Renal cortex interstitium (tissue), 15 donors: ENCODE measurements around the gene MAP2K3. TPM values are rescaled to one million over a fixed set of nuclear protein-coding genes. Genes with fewer than 3 reads are reported as not detected.

Experiments used
- DNase-seq, 11 donors: peaks; one replicate each; pipeline ENCODE4 v3.0.0-alpha.2; 2013; ENCODE audit warnings: low read depth in 9 of 11, low spot score in 4 of 11; ENCODE audit errors: extremely low read depth in 1 of 11
- long read RNA-seq, 16 experiments: transcript quantifications; one replicate each; lab custom pipeline, GENCODE V29; 2026
- polyA plus RNA-seq, 3 donors: library from polyadenylated mRNA; unstranded; fragments of 120-200 nt; gene quantifications; one replicate each; pipeline ENCODE4 v1.2.1, GENCODE V29; 2013; ENCODE audit not compliant: insufficient read length in 3 of 3

MAP2K3 gene
- polyA plus RNA-seq = 10 to 100 TPM; 20.6 to 25.8 (median 22.9) TPM
- long read RNA-seq, donor 1, partial matches to known transcripts = 0 of 2 reads
- long read RNA-seq, donor 1, other reads (novel, unspliced or antisense) = 0 of 2 reads
- long read RNA-seq, donor 2, partial matches to known transcripts = 0 of 4 reads
- long read RNA-seq, donor 2, other reads (novel, unspliced or antisense) = 0 of 4 reads
- long read RNA-seq, donor 3, transcript MAP2K3-202 (12 exons, 2,303 nt) = major isoform, 8 of 9 reads
- long read RNA-seq, donor 3, partial matches to known transcripts = 0 of 9 reads
- long read RNA-seq, donor 3, other reads (novel, unspliced or antisense) = 0 of 9 reads
- long read RNA-seq, donor 4, partial matches to known transcripts = 0 of 1 reads
- long read RNA-seq, donor 4, other reads (novel, unspliced or antisense) = 0 of 1 reads
- long read RNA-seq, donor 5 = 0 reads
- long read RNA-seq, donor 6, partial matches to known transcripts = 0 of 5 reads
- long read RNA-seq, donor 6, other reads (novel, unspliced or antisense) = 0 of 5 reads
- long read RNA-seq, donor 7, partial matches to known transcripts = 0 of 4 reads
- long read RNA-seq, donor 7, other reads (novel, unspliced or antisense) = 0 of 4 reads
- long read RNA-seq, donor 8 = 0 reads
- long read RNA-seq, donor 9, transcript MAP2K3-202 (12 exons, 2,303 nt) = major isoform, 7 of 7 reads
- long read RNA-seq, donor 9, partial matches to known transcripts = 0 of 7 reads
- long read RNA-seq, donor 9, other reads (novel, unspliced or antisense) = 0 of 7 reads
- long read RNA-seq, donor 10, partial matches to known transcripts = 0 of 4 reads
- long read RNA-seq, donor 10, other reads (novel, unspliced or antisense) = 0 of 4 reads
- long read RNA-seq, donor 11, partial matches to known transcripts = 0 of 2 reads
- long read RNA-seq, donor 11, other reads (novel, unspliced or antisense) = 0 of 2 reads
- long read RNA-seq, donor 12, partial matches to known transcripts = 0 of 2 reads
- long read RNA-seq, donor 12, other reads (novel, unspliced or antisense) = 0 of 2 reads
- long read RNA-seq, donor 13 = 0 reads
- long read RNA-seq, donor 14, partial matches to known transcripts = 0 of 5 reads
- long read RNA-seq, donor 14, other reads (novel, unspliced or antisense) = 0 of 5 reads
- long read RNA-seq, donor 15, partial matches to known transcripts = 0 of 3 reads
- long read RNA-seq, donor 15, other reads (novel, unspliced or antisense) = 0 of 3 reads
- long read RNA-seq, donor 16, transcript MAP2K3-202 (12 exons, 2,303 nt) = major isoform, 8 of 10 reads
- long read RNA-seq, donor 16, partial matches to known transcripts = 0 of 10 reads
- long read RNA-seq, donor 16, other reads (novel, unspliced or antisense) = 0 of 10 reads

- DNase-seq = peak; percentile 86 to 98 (median 97)
Measured at GRCh38 chr17:21284319-21285163, at the start of gene MAP2K3. MAP2K3 (plus strand) TSS chr17:21284711; CDS start chr17:21284921, 210 bp downstream.

DNA sequence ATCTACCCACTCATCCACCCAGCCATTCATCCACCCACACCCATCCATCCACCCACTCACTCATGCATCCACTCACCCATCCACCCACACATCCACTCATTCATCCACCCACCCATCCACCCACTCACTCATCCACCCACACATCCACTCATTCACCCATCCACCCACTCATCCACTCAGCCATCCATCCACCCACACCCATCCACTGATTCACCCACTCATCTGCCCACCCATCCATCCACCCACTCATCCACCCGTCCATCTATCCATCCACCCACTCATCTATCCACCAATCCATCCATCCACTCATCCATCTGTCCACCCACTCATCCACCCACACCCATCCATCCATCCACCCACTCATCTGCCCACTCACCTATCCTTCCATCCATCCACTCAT is 48.6 kb upstream of the MAP2K3 start:
- no peak for DNase-seq

DNA sequence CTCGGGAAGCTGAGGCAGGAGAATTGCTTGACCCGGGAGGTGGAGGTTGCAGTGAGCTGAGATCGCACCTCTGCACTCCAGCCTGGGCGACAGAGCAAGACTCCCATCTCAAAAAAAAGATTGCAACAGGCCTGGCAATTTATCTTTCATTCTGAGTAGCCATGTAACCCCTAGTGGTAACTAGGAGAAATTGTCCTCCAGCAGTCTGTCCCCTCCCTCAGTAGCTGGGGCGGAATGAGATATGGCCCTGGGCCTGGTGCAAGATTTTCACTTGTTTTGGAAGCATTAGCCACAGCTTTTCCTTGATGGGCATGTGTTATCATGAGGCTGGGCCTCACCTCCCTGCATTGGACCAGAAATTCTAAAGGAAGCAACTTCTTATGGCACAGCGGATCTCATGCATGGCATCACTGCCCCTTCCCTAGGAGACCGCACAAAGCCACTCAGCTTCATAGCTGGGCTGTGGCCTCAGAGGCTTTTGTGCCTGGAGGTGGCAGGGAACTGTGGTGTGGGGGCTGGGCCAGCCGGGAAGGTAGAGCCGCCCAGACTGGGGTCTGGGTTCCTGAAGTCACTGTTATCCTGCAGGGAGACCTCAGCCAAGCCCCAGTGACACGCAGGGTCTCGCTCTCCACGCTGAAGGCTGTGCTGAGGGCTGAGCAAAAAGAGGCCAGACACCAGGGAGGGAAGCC is 44.7 kb upstream of the MAP2K3 start:
- no peak for DNase-seq

GRCh38 chr17:21240369-21241055 is 44.0 kb upstream of the MAP2K3 start:
- peak in 1 of 11 donors; percentile 12 for DNase-seq

DNA sequence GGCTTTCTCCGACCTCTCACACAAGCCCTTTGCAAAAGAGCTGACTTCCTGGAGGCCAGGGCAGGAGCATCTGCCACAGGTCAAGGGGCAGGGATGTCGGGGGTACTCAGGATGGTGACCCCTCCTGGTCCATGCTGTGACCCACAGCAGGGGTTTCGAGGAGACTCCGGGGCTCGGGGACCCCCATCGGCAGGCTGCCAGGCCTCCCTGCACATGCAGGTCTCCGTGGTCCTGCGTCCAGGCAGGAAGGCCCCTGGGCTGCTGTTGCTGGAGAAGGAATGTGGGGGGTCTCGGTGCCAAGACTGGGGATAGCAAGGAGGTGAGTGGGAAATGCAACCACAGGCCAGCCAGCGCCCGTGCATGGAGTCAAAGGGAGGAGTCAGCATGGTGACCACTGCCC is 42.9 kb upstream of the MAP2K3 start:
- DNase-seq = no peak

DNA sequence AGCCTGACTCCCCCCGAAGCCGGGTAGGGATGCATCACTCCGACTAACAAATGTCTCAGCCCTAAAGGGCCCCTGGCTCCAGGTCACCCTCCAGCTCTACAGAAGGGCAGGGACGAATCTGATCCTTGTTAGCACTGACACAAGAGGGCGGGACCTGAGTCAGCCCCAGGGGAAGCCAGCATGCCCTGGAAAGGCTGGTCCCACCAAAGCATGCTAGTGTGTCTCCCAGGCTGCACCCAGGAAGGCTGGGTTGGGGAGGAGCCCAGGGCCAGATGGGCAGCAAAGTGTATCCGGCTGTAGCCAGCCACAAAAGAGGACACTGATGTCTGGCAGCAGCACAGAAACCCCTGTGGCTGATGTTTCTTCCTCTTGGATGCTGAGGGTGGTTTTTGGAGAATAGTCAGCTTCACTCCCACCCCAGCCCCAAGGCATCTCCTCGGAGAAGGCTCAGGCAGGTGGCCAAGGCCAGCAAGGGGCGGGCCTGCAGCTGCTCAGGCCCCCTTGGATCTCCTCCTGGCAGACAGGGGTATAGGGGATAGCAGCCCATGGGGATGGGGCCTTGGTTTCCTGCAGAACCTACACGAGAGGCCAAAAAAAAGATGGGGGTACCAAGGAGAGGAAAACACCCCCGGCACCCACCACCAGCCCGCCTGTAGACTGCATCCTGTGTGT is 42.3 kb upstream of the MAP2K3 start:
- no peak for DNase-seq

- no peak for DNase-seq
Measured at GRCh38 chr17:21242780-21243515, 41.6 kb upstream of the MAP2K3 start.

DNA sequence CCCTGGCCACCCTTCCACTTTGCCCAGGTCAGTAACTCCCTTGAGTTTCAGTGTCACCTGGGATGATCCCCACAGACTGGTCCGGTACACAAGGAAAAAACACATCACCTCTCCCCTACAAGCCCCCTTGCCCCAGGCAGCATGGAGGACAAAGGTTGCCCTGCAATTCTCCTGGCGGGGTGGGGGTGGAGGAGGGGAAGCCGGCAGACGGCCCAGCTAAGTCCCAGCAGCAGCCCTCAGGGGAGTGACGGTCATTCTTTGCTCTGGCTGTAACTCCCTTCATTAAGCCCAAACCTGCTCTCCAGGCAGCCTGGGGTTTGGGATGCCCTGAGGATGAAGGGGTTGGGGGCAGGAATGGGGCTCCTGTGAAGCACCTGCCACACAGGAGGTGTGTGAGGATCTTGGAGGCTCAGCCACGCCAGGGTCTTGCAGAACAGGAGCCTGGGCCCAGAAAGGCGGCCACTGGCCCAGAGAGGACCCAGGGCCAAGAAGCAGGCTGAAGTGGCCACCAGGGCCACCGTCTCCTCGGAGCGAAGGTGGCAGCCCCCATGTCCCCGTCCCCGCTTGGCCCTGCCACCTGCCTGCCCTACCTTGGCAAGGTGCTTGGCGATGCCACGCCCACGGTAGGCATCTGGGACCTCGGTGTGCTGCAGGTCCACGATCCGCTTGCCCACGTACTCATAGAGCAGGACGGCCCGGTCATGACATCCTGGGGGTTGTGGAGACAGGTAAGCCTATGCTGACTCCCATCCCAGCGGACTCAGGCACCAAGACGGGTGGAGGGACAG is 40.8 kb upstream of the MAP2K3 start:
- DNase-seq = no peak

- no peak for DNase-seq
Measured at GRCh38 chr17:21245639-21246084, 38.8 kb upstream of the MAP2K3 start.

GRCh38 chr17:21246698-21247097 is 37.8 kb upstream of the MAP2K3 start:
- no peak for DNase-seq

DNA sequence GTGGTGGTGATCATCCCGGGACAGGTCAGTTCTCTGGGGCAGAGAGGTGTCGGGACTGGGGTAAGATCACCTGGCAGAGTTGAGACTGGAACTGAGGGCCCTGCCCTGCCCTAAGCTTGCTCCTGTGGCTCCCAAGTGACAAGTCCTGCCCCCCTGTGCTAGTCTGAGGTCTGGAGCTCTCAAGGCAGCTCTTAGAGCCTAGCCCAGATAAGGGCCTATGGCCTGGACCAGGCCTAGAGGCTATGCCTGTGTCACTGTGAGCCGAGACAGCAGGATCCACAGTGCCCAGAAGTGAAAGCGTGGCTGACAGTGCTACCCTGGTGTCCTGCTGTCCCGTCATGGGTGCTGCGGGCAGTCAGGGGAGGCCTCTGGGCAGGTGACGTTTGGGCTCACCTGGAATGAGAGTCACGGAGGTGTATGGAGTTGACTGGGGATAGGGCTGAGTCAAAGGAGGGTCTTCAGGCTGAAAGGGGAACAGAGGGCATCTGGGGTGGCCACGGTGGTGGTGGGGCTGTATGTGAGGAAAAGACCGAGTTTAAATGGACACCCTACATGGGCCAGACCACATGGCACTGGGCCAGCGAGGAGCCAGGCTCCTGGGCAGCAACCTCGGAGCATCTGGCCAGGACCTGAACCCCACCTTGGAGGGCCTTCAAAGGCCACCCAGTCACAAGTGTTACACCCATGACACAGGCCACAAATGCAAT is 36.8 kb upstream of the MAP2K3 start:
- no peak for DNase-seq

- no peak for DNase-seq
Measured at GRCh38 chr17:21248500-21248899, 36.0 kb upstream of the MAP2K3 start.

- no peak for DNase-seq
Measured at GRCh38 chr17:21249086-21249795, 35.3 kb upstream of the MAP2K3 start.
